H9 (cell line): ENCODE results near the gene CBR1. TPM values are rescaled to one million over a fixed set of nuclear protein-coding genes. Genes with fewer than 3 reads are reported as not detected.

Experiments used
- DNase-seq: peaks from one replicate; pipeline ENCODE4 v3.0.0-alpha.2; 2017
- H2AFZ ChIP-seq: one replicate; pipeline ENCODE4 v1.6.1; 2013; ENCODE audit warnings: mild to moderate bottlenecking, low read length, control low read depth, moderate library complexity
- H2AK5ac ChIP-seq: 2 replicates; pipeline ENCODE4 v1.6.1; 2013; ENCODE audit warnings: low read length, control low read depth, mixed read lengths; ENCODE audit not compliant: insufficient read length
- H2BK120ac ChIP-seq: one replicate; pipeline ENCODE4 v1.6.1; 2013; ENCODE audit warnings: low read depth, mild to moderate bottlenecking, low read length, control low read depth, inconsistent platforms; ENCODE audit not compliant: poor library complexity, severe bottlenecking
- H2BK12ac ChIP-seq: 2 replicates; pipeline ENCODE4 v1.6.1; 2013; ENCODE audit warnings: low read length, control low read depth, mixed read lengths, low read depth; ENCODE audit not compliant: insufficient read length
- H2BK15ac ChIP-seq: 2 replicates; pipeline ENCODE4 v1.6.1; 2013; ENCODE audit warnings: low read depth, low read length, control low read depth
- H2BK20ac ChIP-seq: one replicate; pipeline ENCODE4 v1.6.1; 2013; ENCODE audit warnings: low read depth, mild to moderate bottlenecking, low read length, control low read depth, inconsistent platforms; ENCODE audit not compliant: poor library complexity, severe bottlenecking
- H2BK5ac ChIP-seq: 2 replicates; pipeline ENCODE4 v1.6.1; 2013; ENCODE audit warnings: low read length, control low read depth, mixed read lengths; ENCODE audit not compliant: insufficient read length
- H3K14ac ChIP-seq: 2 replicates; pipeline ENCODE4 v1.6.1; 2013; ENCODE audit warnings: low read length, control low read depth; ENCODE audit not compliant: insufficient read depth
- H3K18ac ChIP-seq: 2 replicates; pipeline ENCODE4 v1.6.1; 2013; ENCODE audit warnings: low read depth, mild to moderate bottlenecking, mixed read lengths, low read length, control low read depth; ENCODE audit not compliant: insufficient read length
- H3K23ac ChIP-seq: 2 replicates; pipeline ENCODE4 v1.6.1; 2013; ENCODE audit warnings: low read length, control low read depth, mixed read lengths, low read depth; ENCODE audit not compliant: insufficient read length
- H3K23me2 ChIP-seq: 2 replicates; pipeline ENCODE4 v1.6.1; 2013; ENCODE audit warnings: low read depth, mild to moderate bottlenecking, mixed read lengths, low read length, control low read depth; ENCODE audit not compliant: insufficient read length, poor library complexity, severe bottlenecking
- H3K27ac ChIP-seq: 2 replicates; pipeline ENCODE4 v1.5.1; 2013; ENCODE audit warnings: low read length, control low read depth, mixed read lengths, low read depth; ENCODE audit not compliant: insufficient read length
- H3K27me3 ChIP-seq: 2 replicates; pipeline ENCODE4 v1.6.1; 2013; ENCODE audit warnings: low read length, control low read depth, inconsistent platforms; ENCODE audit not compliant: insufficient read depth
- H3K4ac ChIP-seq: 2 replicates; pipeline ENCODE4 v1.6.1; 2013; ENCODE audit warnings: low read depth, mild to moderate bottlenecking, control low read depth, inconsistent platforms, low read length, moderate library complexity
- H3K4me1 ChIP-seq: 2 replicates; pipeline ENCODE4 v1.6.1; 2013; ENCODE audit warnings: low read length, control low read depth, inconsistent platforms; ENCODE audit not compliant: insufficient read depth
- H3K4me2 ChIP-seq: 2 replicates; pipeline ENCODE4 v1.6.1; 2013; ENCODE audit warnings: low read length, control low read depth, mixed read lengths; ENCODE audit not compliant: insufficient read length, insufficient read depth
- H3K56ac ChIP-seq: 2 replicates; pipeline ENCODE4 v1.6.1; 2013; ENCODE audit warnings: low read depth, mild to moderate bottlenecking, mixed read lengths, low read length, control low read depth; ENCODE audit not compliant: insufficient read length
- H3K79me1 ChIP-seq: 2 replicates; pipeline ENCODE4 v1.6.1; 2013; ENCODE audit warnings: low read depth, mild to moderate bottlenecking, moderate library complexity, low read length, control low read depth, inconsistent platforms; ENCODE audit not compliant: insufficient read depth, poor library complexity, severe bottlenecking
- H3K79me2 ChIP-seq: 2 replicates; pipeline ENCODE4 v1.6.1; 2013; ENCODE audit warnings: low read length, control low read depth, inconsistent platforms; ENCODE audit not compliant: insufficient read depth
- H3K9ac ChIP-seq: 2 replicates; pipeline ENCODE4 v1.6.1; 2013; ENCODE audit warnings: low read length, control low read depth, mixed read lengths; ENCODE audit not compliant: insufficient read length; ENCODE audit errors: extremely low read depth
- H3K9me3 ChIP-seq: one replicate; pipeline ENCODE4 v1.6.1; 2013; ENCODE audit warnings: low read depth, low read length, inconsistent platforms; ENCODE audit not compliant: control insufficient read depth
- H3T11ph ChIP-seq: one replicate; pipeline ENCODE4 v1.6.1; 2013; ENCODE audit warnings: mild to moderate bottlenecking, low read length, control low read depth, inconsistent platforms
- H4K20me1 ChIP-seq: one replicate; pipeline ENCODE4 v1.6.1; 2013; ENCODE audit not compliant: control insufficient read depth, insufficient read length, insufficient read depth
- H4K5ac ChIP-seq: 2 replicates; pipeline ENCODE4 v1.6.1; 2013; ENCODE audit warnings: low read depth, mild to moderate bottlenecking, mixed read lengths, low read length, control low read depth; ENCODE audit not compliant: insufficient read length
- H4K8ac ChIP-seq: replicated peaks from 2 replicates; pipeline ENCODE4 v1.6.1; 2013; ENCODE audit warnings: low read length, control low read depth, mixed read lengths, low read depth; ENCODE audit not compliant: insufficient read length
- H4K91ac ChIP-seq: 2 replicates; pipeline ENCODE4 v1.6.1; 2013; ENCODE audit warnings: low read depth, mild to moderate bottlenecking, moderate library complexity, mixed read lengths, low read length, control low read depth; ENCODE audit not compliant: insufficient read length
- H3K27ac Mint-ChIP-seq, 3 experiments: 2 replicates in 2 of 3; 3 replicates in 1 of 3; pipeline ENCODE4 v1.8.0; 2020 to 2021; ENCODE audit warnings: mixed read lengths in 3 of 3, mild to moderate bottlenecking in 1 of 3, moderate library complexity in 1 of 3
- H3K27me3 Mint-ChIP-seq: 2 replicates; pipeline ENCODE4 v1.8.0; 2021; ENCODE audit warnings: low read depth, mild to moderate bottlenecking, moderate library complexity, mixed read lengths
- H3K36me3 Mint-ChIP-seq, 3 experiments: 2 replicates in 2 of 3; 3 replicates in 1 of 3; pipeline ENCODE4 v1.8.0; 2020 to 2021; ENCODE audit warnings: low read depth in 3 of 3, mixed read lengths in 3 of 3; ENCODE audit not compliant: insufficient read depth in 1 of 3
- H3K4me1 Mint-ChIP-seq, 2 experiments: 2 replicates each; pipeline ENCODE4 v1.8.0; 2020; ENCODE audit warnings: mixed read lengths in 2 of 2
- H3K4me3 Mint-ChIP-seq, 2 experiments: 2 replicates in 1 of 2; 3 replicates in 1 of 2; pipeline ENCODE4 v1.8.0; 2020 to 2021; ENCODE audit warnings: mild to moderate bottlenecking in 2 of 2, mixed read lengths in 2 of 2, moderate library complexity in 1 of 2
- H3K9me3 Mint-ChIP-seq, 2 experiments: 2 replicates in 1 of 2; 3 replicates in 1 of 2; pipeline ENCODE4 v1.8.0; 2020; ENCODE audit warnings: mild to moderate bottlenecking in 2 of 2, mixed read lengths in 2 of 2, moderate library complexity in 1 of 2
- CTCF ChIP-seq: fragments of 200-600 bp; sonication (generic); conservative IDR thresholded peaks from 3 replicates; pipeline ENCODE4 v1.8.0; 2021; ENCODE audit warnings: antibody characterized with exemption, mild to moderate bottlenecking
- WGBS: extraction: QIAGEN DNeasy Blood & Tissue Kit; methylation state at CpG from one replicate; pipeline ENCODE4 v1.1.7; 2013; ENCODE audit warnings: missing lambda C conversion rate, low lambda C conversion rate, mixed read lengths; ENCODE audit not compliant: insufficient read length; ENCODE audit errors: extremely low coverage; 5-methylcytosine and 5-hydroxymethylcytosine counted together
- total RNA-seq: library from RNA; stranded (reverse); gene quantifications from 2 replicates; pipeline ENCODE4 v1.2.1, GENCODE V29; 2021

Gene CBR1
- total RNA-seq, 1 experiment from 2014 or later = 5.7 TPM

DNA sequence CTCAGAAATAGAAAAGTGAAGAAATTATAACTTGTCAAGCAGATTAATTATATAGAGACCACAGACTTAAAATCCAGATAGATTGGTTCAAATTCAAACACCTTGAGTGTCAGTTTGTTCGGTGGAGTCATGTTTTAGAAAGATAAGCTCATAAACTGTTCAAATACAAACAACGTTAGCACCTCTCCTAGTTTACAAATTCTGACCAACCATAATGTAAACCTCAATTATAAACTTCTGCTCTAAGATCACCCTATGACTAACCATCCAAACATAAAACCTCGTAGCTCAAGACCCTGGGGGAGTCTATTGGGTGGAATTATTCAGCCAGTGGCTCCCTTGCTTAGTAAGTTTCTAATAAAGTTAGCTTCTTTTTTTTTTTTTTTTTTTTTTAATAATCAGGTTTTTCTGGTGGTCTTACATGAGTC, 12.4 kb downstream of the CBR1 start:
- Histone ChIP-seq H3K27ac (no peak overlapping the region), H4K20me1 (no peaks in the 10 kb centered on the region), H2BK15ac (no peak overlapping the region), H3K23ac (no peak overlapping the region), H3K23me2 (no peaks in the 10 kb centered on the region), H3T11ph (no peak overlapping the region), H4K91ac (no peak overlapping the region), H3K79me1 (no peaks in the 10 kb centered on the region), H2AFZ (no peak overlapping the region), H2BK12ac (no peak overlapping the region), H2BK20ac (no peak overlapping the region), H3K9ac (no peak overlapping the region), H2BK5ac (no peak overlapping the region), H3K4ac (no peak overlapping the region), H3K27me3 (no peaks in the 10 kb centered on the region), H3K79me2 (no peaks in the 10 kb centered on the region), H3K56ac (no peak overlapping the region), H3K18ac (no peak overlapping the region), H2AK5ac (no peak overlapping the region), H4K8ac (no peak overlapping the region), H4K5ac (no peak overlapping the region), H3K9me3 (no peaks in the 10 kb centered on the region), H3K4me1 (no peaks in the 10 kb centered on the region), H2BK120ac (no peak overlapping the region), H3K14ac (no peak overlapping the region), H3K4me2 (no peak overlapping the region)
- no peak for TF ChIP-seq CTCF
- H3K27ac Mint-ChIP-seq = no peak overlapping the region
- peaks cover 3 to 6% of the 10 kb centered on the region in 2 experiments; a peak in 3 of 4 replicates for H3K4me1 Mint-ChIP-seq
- no peaks in the 10 kb centered on the region for H3K9me3 Mint-ChIP-seq
- H3K27me3 Mint-ChIP-seq = no peaks in the 10 kb centered on the region
- peaks cover 0 to 1% (median 0%) of the 10 kb centered on the region in 3 experiments; a peak in 2 of 7 replicates for H3K36me3 Mint-ChIP-seq
- DNase-seq = no peak
- WGBS = no CpG with 5 or more reads among the region's 3 CpGs
- no peak overlapping the region for H3K4me3 Mint-ChIP-seq
